NOMO-1 treated with dmso at 0.1 percent for 144 hours (cell line): ENCODE measurements around the gene HEATR9.
"Not testable (repeated sequence)": the region's sequence is repeated elsewhere in the genome, so short reads cannot be mapped to it uniquely, and the experiment has no call there.

Source experiments
- DNase-seq: peaks from one replicate; lab custom pipeline; 2025; ENCODE audit not compliant: unreplicated experiment; lab: John Stamatoyannopoulos, UW

Gene HEATR9

GRCh38 chr17:35868737-35869136 is at the start of gene HEATR9:
TSS of gene HEATR9 (minus strand) at chr17:35868891. CDS start at chr17:35868742, 149 bp downstream.
- no peak for DNase-seq

- DNase-seq: no peak
Observed at GRCh38 chr17:35917519-35918213, 49.0 kb upstream of the HEATR9 start.

- DNase-seq: no peak
Observed at GRCh38 chr17:35915153-35915964, 46.7 kb upstream of the HEATR9 start.

GRCh38 chr17:35914354-35914753 is 45.7 kb upstream of the HEATR9 start:
- DNase-seq: no peak

GRCh38 chr17:35913609-35914008 is 44.9 kb upstream of the HEATR9 start:
- no peak for DNase-seq

- DNase-seq: no peak
Observed at GRCh38 chr17:35912942-35913341, 44.3 kb upstream of the HEATR9 start.

DNA sequence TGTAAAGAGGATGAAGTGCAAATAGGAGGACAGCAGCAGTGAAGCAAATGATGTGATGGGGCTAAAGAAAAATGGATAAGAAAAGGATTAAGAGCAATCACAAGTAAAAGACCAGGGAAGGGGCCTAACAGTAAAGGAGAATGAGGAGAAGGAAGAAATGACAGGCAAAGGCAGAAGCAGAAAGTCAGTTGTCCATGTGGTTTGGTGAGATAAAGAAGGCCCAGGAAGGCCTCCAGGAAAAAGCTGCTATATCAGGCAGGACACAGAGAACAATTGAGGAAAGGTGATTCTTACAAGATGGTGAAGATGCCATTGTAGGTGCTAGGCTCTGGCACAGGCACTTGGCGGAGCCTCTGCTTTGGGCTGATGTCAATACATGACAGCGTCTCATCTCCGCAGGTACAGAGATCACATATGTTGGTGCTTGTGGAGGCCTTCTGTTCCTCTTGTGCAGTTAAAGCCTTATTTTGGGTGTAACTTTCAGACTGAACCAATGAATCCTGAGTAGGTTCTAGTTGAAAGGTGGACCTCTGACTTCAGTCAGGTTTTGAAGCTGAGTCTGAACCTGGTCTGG is 43.7 kb upstream of the HEATR9 start:
- no peak for DNase-seq

GRCh38 chr17:35909408-35909807 is 40.7 kb upstream of the HEATR9 start:
- no peak for DNase-seq

DNA sequence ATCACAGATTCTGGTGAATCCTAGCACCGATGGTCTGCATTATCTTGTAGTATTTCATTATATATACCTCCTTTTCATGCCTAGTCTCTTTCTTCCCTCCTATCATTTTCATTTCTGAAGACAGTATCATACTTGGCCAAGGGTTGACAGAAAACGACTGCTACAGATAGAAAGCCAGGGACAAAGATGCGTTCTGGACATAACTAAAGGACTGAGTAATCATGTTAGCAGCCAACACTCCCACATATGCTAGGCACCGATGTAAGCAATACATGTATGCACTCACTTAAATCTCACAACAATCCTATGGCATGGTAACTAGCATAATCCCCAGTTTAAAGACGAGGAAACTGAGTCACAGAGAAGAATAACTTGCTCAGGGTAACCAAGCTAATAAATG is 39.0 kb upstream of the HEATR9 start:
- no peak for DNase-seq

- DNase-seq: no peak
Observed at GRCh38 chr17:35906926-35907637, 38.4 kb upstream of the HEATR9 start.

GRCh38 chr17:35906191-35906925 is 37.7 kb upstream of the HEATR9 start:
- DNase-seq: no peak

GRCh38 chr17:35903451-35903850 is 34.8 kb upstream of the HEATR9 start:
- DNase-seq: no peak

DNA sequence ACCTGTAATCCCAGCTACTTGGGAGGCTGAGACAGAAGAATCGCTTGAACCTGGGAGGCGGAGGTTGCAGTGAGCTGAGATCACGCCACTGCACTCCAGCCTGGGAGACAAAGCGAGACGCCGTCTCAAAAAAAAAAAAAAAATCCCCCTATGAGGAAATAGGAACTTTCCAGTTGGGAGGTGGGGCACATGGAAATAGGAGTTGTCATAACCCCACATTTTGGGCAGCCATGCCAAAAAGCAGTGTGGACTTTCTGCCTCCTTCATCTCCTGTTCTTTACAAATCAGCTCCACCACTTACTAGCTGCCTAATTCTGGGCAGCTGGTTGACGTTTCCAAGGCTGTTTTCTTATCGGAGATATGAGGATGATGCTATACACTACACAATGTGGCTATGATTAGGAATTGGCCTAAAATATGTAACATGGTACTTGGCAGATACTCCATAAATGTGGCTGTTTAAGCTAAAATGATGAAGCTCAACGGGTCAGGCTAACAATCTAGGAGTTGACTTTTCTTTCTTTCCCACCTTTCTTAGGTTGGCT is 33.0 kb upstream of the HEATR9 start:
- no peak for DNase-seq

- peak; percentile 21 for DNase-seq
Observed at GRCh38 chr17:35900708-35901480, 32.2 kb upstream of the HEATR9 start.

- no peak for DNase-seq
Observed at GRCh38 chr17:35900280-35900679, 31.6 kb upstream of the HEATR9 start.

DNA sequence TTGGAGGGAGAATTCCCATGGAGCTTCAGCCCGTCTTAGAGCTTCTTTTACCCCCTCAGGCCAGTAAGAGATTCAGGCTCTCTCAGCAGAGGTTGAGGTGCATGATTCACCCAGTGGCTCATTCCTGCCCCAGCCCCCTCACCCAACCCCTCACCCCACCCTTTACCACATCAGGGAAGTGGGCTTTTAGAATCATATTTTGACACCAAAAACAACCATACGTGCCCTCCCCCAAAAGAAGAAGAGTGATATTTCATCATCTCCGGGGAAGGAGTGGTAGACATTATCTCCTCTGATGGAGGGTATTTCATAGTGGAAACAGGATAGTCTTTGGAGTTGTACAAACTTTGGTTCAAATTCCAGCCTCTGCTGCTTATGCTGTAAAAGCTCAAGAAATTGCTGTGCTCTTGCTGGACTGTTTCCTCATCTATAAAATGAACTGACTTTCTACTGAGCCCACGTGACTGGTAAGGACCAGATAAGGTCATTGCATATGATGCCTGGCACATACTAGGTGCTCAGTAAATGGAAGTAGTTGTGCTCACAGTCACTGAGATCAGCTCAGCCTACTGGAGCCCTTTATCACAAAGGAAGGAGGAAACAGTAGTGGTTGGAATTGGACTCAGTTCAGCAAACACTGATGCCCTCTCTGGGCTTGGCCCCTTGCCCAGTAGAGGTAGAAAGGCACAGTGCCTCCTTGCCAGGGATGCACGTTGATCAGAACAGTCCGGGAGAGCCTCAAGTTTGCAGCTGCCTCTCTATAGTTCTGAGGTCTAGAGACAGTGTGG is 29.8 kb upstream of the HEATR9 start:
- peak; percentile 24 for DNase-seq

DNA sequence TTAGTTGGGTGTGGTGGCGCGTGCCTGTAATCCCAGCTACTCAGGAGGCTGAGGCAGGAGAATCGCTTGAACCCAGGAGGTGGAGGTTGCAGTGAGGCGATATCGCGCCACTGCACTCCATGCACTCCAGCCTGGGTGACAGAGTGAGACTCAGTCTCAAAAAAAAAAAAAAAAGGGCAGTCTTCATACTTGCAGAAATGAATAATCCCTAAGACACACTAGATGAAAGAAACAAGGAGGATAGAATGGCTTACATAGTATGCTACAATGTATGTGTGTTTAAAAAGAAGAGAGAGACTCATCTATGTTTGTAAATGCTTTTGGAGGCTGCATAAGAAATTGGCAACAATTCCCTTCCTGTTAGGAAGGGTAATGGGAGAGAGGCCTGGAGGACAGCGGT is 29.1 kb upstream of the HEATR9 start:
- not testable (repeated sequence) for DNase-seq

GRCh38 chr17:35895636-35896587 is 27.2 kb upstream of the HEATR9 start:
- peak; percentile 67 for DNase-seq
